CD4-positive, CD25-positive, alpha-beta regulatory T cell (primary cell): ENCODE measurements around the gene CFAP46. TPM values are rescaled to one million over a fixed set of nuclear protein-coding genes. Genes with fewer than 3 reads are reported as not detected.

Experiments
- ATAC-seq, 2 donors: fragments of 150-1000 bp; cut with Tn5 transposase; one replicate each; pipeline ENCODE4 v1.10.0; 2021; ENCODE audit warnings: low read depth in 2 of 2, moderate number of reproducible peaks in 2 of 2, moderate library complexity in 1 of 2
- DNase-seq, 3 donors: peaks; one replicate each; pipeline versions ENCODE4 v3.0.0 to v3.0.0-alpha.2; 2012 to 2022; ENCODE audit warnings: mixed read lengths in 1 of 3
- H3K27ac ChIP-seq: one replicate; pipeline ENCODE4 v1.7.0; 2013; ENCODE audit warnings: mild to moderate bottlenecking, low read length; ENCODE audit not compliant: insufficient read depth, poor library complexity, severe bottlenecking
- H3K27me3 ChIP-seq: one replicate; pipeline ENCODE4 v1.7.0; 2013; ENCODE audit warnings: low read length; ENCODE audit not compliant: control insufficient read depth, insufficient read depth
- H3K36me3 ChIP-seq: one replicate; pipeline ENCODE4 v1.7.0; 2013; ENCODE audit warnings: mild to moderate bottlenecking, low read length, moderate library complexity; ENCODE audit not compliant: control insufficient read depth, insufficient read depth
- H3K4me1 ChIP-seq: 2 replicates; pipeline ENCODE4 v1.7.0; 2013; ENCODE audit warnings: mild to moderate bottlenecking, low read length; ENCODE audit not compliant: insufficient read depth, control insufficient read depth, poor library complexity, severe bottlenecking
- H3K4me3 ChIP-seq: one replicate; pipeline ENCODE4 v1.7.0; 2013; ENCODE audit warnings: low read depth, mild to moderate bottlenecking, low read length, moderate library complexity
- H3K9me3 ChIP-seq, 2 experiments: 1 replicate in 1 of 2; 2 replicates in 1 of 2; pipeline ENCODE4 v1.7.0; 2013; ENCODE audit warnings: low read length in 2 of 2, mild to moderate bottlenecking in 1 of 2, moderate library complexity in 1 of 2; ENCODE audit not compliant: control insufficient read depth in 2 of 2
- H3K27ac Mint-ChIP-seq, 3 donors: one replicate each; pipeline ENCODE4 v1.8.0; 2020 to 2022; ENCODE audit warnings: mild to moderate bottlenecking in 3 of 3, mixed read lengths in 3 of 3, moderate library complexity in 2 of 3
- H3K27me3 Mint-ChIP-seq: one replicate; pipeline ENCODE4 v1.8.0; 2022; ENCODE audit warnings: mild to moderate bottlenecking, mixed read lengths
- H3K36me3 Mint-ChIP-seq: one replicate; pipeline ENCODE4 v1.8.0; 2020; ENCODE audit warnings: mixed read lengths
- H3K4me1 Mint-ChIP-seq, 4 donors: one replicate each; pipeline ENCODE4 v1.8.0; 2020 to 2022; ENCODE audit warnings: mixed read lengths in 4 of 4, mild to moderate bottlenecking in 1 of 4
- H3K4me3 Mint-ChIP-seq, 4 donors: one replicate each; pipeline ENCODE4 v1.8.0; 2020 to 2022; ENCODE audit warnings: mild to moderate bottlenecking in 4 of 4, mixed read lengths in 4 of 4, moderate library complexity in 3 of 4
- H3K9me3 Mint-ChIP-seq, 7 donors: one replicate each; pipeline ENCODE4 v1.8.0; 2020 to 2022; ENCODE audit warnings: mixed read lengths in 7 of 7, mild to moderate bottlenecking in 3 of 7, moderate library complexity in 2 of 7
- polyA plus RNA-seq, 4 donors: library from polyadenylated mRNA; unstranded; fragments of 300-500 nt; fragmentation: Illumina TruSeq; gene quantifications; one replicate each; pipeline ENCODE4 v1.2.3, GENCODE V29; 2021
- total RNA-seq: library from RNA; stranded (reverse); gene quantifications from one replicate; pipeline ENCODE4 v1.2.3, GENCODE V29; 2022

CFAP46 gene
- total and polyA plus RNA-seq, 5 donors from 2014 or later: not detected

DNA sequence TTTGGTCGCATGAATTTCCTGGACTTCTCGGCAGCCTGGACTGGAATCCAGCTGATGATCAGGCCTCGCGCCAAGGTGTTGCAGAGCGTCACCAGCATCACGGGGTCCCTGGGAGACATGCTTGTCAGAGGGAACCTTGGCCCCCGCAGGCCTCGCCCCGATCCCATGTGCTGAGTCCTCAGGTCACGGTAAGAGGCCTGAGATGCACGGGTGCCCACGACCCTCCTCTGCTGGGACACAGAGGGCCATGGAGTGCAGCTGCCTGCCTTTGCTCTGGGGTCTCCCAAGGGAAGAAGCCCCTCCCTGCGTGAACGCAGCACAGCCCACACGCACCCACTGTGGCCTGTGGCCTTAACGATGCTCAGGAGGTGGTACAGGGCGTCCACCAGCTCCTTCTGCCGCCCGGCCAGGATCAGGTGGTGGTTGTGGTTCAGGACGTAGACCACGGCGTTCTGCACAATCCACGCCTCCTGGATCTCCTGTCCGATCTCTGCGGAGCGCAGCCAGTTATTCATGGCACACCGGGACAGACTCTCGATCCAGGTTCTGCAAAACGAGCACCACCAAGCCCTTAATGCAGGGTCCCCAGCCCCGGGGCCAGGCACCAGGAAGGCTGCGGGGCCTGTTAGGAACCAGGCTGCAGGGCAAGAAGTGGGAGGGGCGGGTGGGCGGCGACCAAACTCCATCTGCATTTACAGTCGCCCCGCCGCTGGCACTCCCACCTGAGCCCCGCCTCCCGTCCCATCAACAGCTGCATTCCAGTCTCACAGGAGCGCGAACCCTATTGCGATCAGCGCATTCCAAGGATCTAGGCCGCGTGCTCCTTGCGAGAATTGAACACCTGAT is 29.4 kb downstream of the CFAP46 start:
- no peaks in the 10 kb centered on the region for H3K27me3 ChIP-seq
- no peaks in the 10 kb centered on the region for H3K36me3 ChIP-seq
- no peaks in the 10 kb centered on the region for H3K4me1 Mint-ChIP-seq
- DNase-seq (no peak), ATAC-seq (no peak)
- no peak overlapping the region for H3K27ac Mint-ChIP-seq
- H3K9me3 ChIP-seq: no peaks in the 10 kb centered on the region
- H3K27ac ChIP-seq: no peak overlapping the region
- no peaks in the 10 kb centered on the region for H3K4me1 ChIP-seq
- no peaks in the 10 kb centered on the region for H3K9me3 Mint-ChIP-seq
- H3K4me3 Mint-ChIP-seq: no peak overlapping the region
- H3K4me3 ChIP-seq: no peak overlapping the region
- no peaks in the 10 kb centered on the region for H3K27me3 Mint-ChIP-seq
- no peaks in the 10 kb centered on the region for H3K36me3 Mint-ChIP-seq

DNA sequence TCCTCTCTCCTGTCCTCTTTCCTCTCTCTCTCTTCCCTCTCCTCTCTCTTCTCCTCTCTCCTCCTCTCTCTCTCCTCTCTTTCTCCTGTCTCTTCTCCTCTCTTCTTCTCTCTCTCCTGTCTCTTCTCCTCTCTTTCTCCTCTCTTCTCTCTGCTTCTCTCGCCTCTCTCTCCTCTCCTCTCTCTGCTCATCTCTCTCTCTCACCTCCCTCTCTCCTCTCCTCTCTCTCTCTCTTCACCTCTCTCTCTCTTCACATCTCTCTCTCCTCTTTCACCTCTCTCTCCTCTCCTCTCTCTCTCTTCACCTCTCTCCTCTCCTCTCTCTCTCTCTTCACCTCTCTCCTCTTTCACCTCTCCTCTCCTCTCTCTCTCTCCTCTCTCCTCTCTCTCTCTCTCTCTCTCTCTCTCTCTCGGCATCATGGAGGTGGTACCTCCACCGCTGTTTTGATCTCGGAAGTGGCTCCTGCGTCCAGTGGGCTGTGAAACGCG is 30.1 kb downstream of the CFAP46 start:
- ATAC-seq (no peak), DNase-seq (no peak)
- Mint-ChIP-seq H3K9me3 (no peaks in the 10 kb centered on the region), H3K27ac (peak overlapping the region in 1 of 3 donors; percentile 57), H3K4me3 (no peak overlapping the region), H3K4me1 (no peaks in the 10 kb centered on the region), H3K36me3 (no peaks in the 10 kb centered on the region), H3K27me3 (no peaks in the 10 kb centered on the region)
- no peaks in the 10 kb centered on the region for H3K4me1 ChIP-seq
- no peaks in the 10 kb centered on the region for H3K36me3 ChIP-seq
- H3K4me3 ChIP-seq: no peak overlapping the region
- no peak overlapping the region for H3K27ac ChIP-seq
- H3K9me3 ChIP-seq: no peaks in the 10 kb centered on the region
- no peaks in the 10 kb centered on the region for H3K27me3 ChIP-seq

DNA sequence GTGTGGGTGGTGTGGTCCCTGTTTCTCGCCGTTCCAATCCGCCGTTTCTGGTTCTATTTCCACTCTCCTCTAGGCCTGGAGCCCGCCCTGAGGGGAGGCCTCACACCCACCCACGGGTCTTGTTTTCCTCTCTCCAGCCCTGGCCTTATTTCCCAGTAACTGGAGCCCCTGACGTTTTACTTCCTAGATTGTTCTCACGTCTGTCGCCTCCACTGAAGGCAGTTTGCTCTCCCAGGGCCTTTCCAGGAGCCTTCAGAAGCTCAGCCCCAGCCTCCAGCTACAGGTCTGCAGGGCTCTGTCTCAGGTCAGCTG is 30.6 kb downstream of the CFAP46 start:
- Histone ChIP-seq H3K9me3 (no peaks in the 10 kb centered on the region), H3K4me1 (no peaks in the 10 kb centered on the region), H3K4me3 (no peak overlapping the region), H3K27me3 (no peaks in the 10 kb centered on the region), H3K27ac (no peak overlapping the region), H3K36me3 (no peaks in the 10 kb centered on the region)
- Mint-ChIP-seq H3K9me3 (no peaks in the 10 kb centered on the region), H3K27me3 (no peaks in the 10 kb centered on the region), H3K4me3 (no peak overlapping the region), H3K4me1 (no peaks in the 10 kb centered on the region), H3K36me3 (no peaks in the 10 kb centered on the region), H3K27ac (no peak overlapping the region)
- ATAC-seq (no peak), DNase-seq (no peak)

DNA sequence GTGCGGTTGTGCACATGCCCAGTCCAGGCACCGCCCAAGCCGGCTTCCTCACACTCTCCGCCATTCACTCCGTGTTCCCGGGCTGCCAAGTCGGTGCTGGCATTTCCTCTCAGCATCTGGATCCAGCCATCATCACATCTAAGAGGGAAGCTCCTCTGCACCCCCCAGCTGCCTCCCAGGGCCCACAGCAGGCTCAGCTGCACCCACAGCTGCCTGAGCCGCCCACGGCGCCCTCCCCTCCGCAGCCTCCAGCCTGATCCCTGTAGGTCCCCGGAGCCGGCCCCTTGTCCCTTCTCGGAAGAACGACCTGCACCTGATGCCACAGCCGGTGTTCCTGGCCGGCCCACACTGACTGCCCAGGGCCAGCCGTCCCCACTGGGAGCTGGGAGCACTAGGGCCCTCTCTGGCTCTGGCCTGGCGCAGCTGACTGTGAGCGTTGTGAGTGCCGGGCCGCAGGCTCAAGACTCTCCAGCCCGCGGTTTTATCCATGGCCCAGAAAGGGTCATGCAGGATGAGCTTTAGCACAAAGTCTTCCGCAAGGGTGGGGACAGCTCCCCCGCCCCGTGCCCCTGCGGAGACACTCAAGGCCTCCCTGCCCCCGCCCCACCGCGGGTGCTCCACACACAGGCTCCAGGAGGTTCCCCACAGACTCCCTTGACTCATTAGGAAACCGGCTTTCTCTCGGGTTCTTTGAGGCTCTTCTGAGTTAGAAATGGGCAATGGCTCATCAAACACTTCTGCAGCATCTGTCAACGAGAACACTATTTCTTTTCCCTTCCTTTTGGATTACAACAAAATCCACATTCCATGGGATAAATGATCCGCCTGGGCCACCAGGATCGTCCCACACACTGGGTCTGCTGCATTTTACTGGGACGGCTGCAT is 31.2 kb downstream of the CFAP46 start:
- no peak overlapping the region for H3K27ac Mint-ChIP-seq
- H3K36me3 Mint-ChIP-seq: no peaks in the 10 kb centered on the region
- H3K4me1 ChIP-seq: no peaks in the 10 kb centered on the region
- no peak overlapping the region for H3K4me3 Mint-ChIP-seq
- no peaks in the 10 kb centered on the region for H3K27me3 Mint-ChIP-seq
- no peaks in the 10 kb centered on the region for H3K9me3 ChIP-seq
- DNase-seq: no peak
- no peaks in the 10 kb centered on the region for H3K4me1 Mint-ChIP-seq
- H3K27me3 ChIP-seq: no peaks in the 10 kb centered on the region
- H3K9me3 Mint-ChIP-seq: no peaks in the 10 kb centered on the region
- no peaks in the 10 kb centered on the region for H3K36me3 ChIP-seq
- no peak overlapping the region for H3K4me3 ChIP-seq
- no peak overlapping the region for H3K27ac ChIP-seq
- ATAC-seq: no peak

DNA sequence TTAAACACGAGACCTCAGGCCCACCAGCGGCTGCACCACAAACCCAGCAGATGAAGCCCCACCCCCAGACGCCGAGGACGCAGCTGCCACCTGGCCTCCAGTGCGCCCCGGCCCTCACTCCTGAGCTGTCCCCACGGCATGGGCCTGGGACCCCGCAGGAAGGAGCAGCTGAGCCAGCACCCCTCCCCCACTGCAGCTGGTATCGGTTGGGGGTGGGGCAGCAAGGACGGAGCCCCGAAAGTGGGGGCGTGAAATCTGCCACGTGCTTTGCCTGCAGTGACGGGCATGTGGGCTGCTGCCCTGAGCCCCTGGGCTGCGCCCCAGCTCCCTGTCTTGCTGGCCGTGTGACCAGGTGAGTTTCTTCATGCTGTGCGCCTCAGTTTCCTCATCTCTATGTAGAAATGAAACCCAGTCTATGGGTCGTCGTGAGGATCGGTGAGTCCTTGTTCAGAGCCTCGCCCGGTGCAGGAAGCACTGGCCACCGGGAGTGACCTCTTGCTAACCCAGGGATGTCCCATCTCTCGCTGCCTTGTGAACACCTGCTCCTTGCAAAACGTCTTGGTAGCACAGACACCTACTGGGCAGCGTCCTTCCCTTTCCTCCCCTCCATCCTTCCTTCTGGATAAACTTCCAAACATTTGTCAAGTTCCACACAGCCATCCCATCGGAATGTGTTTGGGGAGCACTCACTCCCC is 32.0 kb downstream of the CFAP46 start:
- Mint-ChIP-seq H3K27ac (no peak overlapping the region), H3K4me3 (no peak overlapping the region), H3K9me3 (no peaks in the 10 kb centered on the region), H3K36me3 (no peaks in the 10 kb centered on the region), H3K27me3 (no peaks in the 10 kb centered on the region), H3K4me1 (no peaks in the 10 kb centered on the region)
- H3K4me3 ChIP-seq: no peak overlapping the region
- DNase-seq (no peak), ATAC-seq (no peak)
- H3K9me3 ChIP-seq: no peaks in the 10 kb centered on the region
- no peak overlapping the region for H3K27ac ChIP-seq
- no peaks in the 10 kb centered on the region for H3K4me1 ChIP-seq
- H3K36me3 ChIP-seq: no peaks in the 10 kb centered on the region
- H3K27me3 ChIP-seq: no peaks in the 10 kb centered on the region

DNA sequence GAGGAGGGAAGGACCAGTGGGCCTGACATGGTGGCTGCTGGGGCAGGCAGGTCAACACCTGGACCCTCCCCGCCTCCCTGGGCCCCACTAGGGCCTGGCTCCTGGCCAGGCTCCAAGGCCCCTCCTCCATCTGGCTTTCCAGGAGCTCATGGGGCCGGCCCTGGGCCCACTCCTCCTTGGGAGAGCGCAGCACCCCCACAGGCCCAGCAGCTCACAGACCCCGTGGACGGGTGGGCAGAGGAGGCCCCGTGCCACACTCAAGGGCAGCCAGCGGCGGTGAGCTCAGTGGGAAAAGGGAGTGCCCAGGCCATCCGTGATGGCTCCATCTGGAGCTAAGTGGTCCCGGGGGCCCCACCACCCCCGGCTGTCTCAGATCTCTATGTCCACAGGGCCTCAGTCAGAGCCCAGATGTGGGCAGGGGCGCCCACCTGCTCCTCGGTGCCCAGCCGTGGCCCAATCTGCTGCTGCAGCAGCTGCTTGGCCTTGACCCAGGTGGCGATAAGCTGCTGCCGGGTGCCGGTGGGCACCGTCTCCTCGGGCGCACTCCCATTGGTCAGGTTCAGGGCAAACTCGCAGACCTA is 32.8 kb downstream of the CFAP46 start:
- no peak overlapping the region for H3K4me3 Mint-ChIP-seq
- peaks cover 0 to 6% (median 1%) of the 10 kb centered on the region in 4 donors for H3K4me1 Mint-ChIP-seq
- no peak overlapping the region for H3K4me3 ChIP-seq
- no peak for ATAC-seq
- DNase-seq: no peak
- no peak overlapping the region for H3K27ac ChIP-seq
- no peaks in the 10 kb centered on the region for H3K36me3 Mint-ChIP-seq
- no peaks in the 10 kb centered on the region for H3K9me3 ChIP-seq
- H3K27me3 ChIP-seq: no peaks in the 10 kb centered on the region
- no peaks in the 10 kb centered on the region for H3K9me3 Mint-ChIP-seq
- H3K36me3 ChIP-seq: no peaks in the 10 kb centered on the region
- H3K4me1 ChIP-seq: no peaks in the 10 kb centered on the region
- no peak overlapping the region for H3K27ac Mint-ChIP-seq
- H3K27me3 Mint-ChIP-seq: no peaks in the 10 kb centered on the region

DNA sequence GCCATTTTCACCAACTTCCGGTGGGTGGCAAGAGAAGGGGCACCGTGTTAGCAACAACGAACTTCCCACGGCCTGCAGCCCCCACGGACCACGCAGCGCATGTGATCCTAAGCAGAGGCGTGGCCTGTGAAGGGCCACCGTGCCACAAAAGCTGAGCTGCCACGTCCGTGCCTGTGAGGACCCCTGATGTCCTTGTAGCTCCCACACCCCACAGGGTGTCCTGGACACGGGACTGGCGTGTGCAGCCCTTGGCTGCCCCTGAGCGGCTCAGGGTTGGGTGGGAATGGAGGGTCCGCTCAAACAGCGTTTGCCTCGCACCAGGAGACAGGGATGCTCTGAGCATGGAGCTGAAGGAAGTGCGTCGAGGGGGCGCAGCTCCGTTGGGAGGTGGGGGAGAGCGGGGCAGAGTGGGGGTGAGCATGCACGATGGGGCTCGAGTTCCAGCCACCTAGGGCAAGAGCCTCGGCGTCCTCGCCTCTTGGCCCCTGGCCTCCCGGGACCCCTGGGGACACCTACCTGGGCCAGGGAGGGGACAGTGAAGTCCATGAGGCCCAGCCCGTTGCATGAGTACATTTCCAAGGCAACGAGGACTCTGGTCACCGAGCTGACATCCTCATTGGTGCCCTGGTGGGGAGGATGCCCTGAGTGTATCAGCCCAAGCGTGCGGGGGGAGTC is 33.6 kb downstream of the CFAP46 start:
- Histone ChIP-seq H3K9me3 (no peaks in the 10 kb centered on the region), H3K27me3 (no peaks in the 10 kb centered on the region), H3K27ac (no peak overlapping the region), H3K4me1 (no peaks in the 10 kb centered on the region), H3K36me3 (no peaks in the 10 kb centered on the region), H3K4me3 (no peak overlapping the region)
- H3K4me3 Mint-ChIP-seq: no peak overlapping the region
- H3K27ac Mint-ChIP-seq: no peak overlapping the region
- no peaks in the 10 kb centered on the region for H3K9me3 Mint-ChIP-seq
- H3K27me3 Mint-ChIP-seq: no peaks in the 10 kb centered on the region
- ATAC-seq: no peak
- no peaks in the 10 kb centered on the region for H3K36me3 Mint-ChIP-seq
- DNase-seq: no peak
- peaks cover 0 to 9% (median 1%) of the 10 kb centered on the region in 4 donors for H3K4me1 Mint-ChIP-seq
